OCI-LY1 (cell line): ENCODE results near the gene S100A10.

Experiments
- CTCF ChIP-seq: fragments of 200-600 bp; sonication (generic), shearing (Covaris generic); IDR thresholded peaks from 2 replicates; pipeline ENCODE4 v1.5.1; 2017; ENCODE audit warnings: mild to moderate bottlenecking, antibody characterized with exemption, low read length, moderate library complexity, mixed read lengths
- EZH2 ChIP-seq: fragments of 200-600 bp; sonication (generic), shearing (Covaris generic); IDR thresholded peaks from 2 replicates; pipeline ENCODE4 v1.8.0; 2017; ENCODE audit warnings: borderline replicate concordance, mixed run types, mild to moderate bottlenecking, antibody characterized with exemption, low read length, moderate library complexity, mixed read lengths

- peak; percentile 91 for TF ChIP-seq CTCF
- TF ChIP-seq EZH2, result no peak
Observed at GRCh38 chr1:152001631-152002584, 8.2 kb upstream of the S100A10 start.
